GM23338 (cell line): ENCODE measurements around the gene SPTB. TPM values are rescaled to one million over a fixed set of nuclear protein-coding genes. Genes with fewer than 3 reads are reported as not detected.

Experiments used
- ATAC-seq: fragments of 200-7000 bp; cut with Tn5 transposase; 3 replicates; pipeline ENCODE4 v1.9.1; 2020
- DNase-seq: peaks from one replicate; pipeline ENCODE4 v3.0.0-alpha.2; 2015; ENCODE audit warnings: low spot score
- H2AFZ ChIP-seq: fragments of 200-600 bp; sonication (generic); 2 replicates; pipeline ENCODE4 v1.8.0; 2016; ENCODE audit warnings: antibody characterized with exemption, mild to moderate bottlenecking, moderate library complexity
- H3F3A ChIP-seq: fragments of 200-600 bp; sonication (generic); replicated peaks from 2 replicates; pipeline ENCODE4 v1.8.0; 2017; ENCODE audit warnings: antibody characterized with exemption, mixed run types, low read depth
- H3K27ac ChIP-seq: fragments of 200-600 bp; sonication (generic); 2 replicates; pipeline ENCODE4 v1.6.1; 2016; ENCODE audit warnings: low read depth
- H3K27me3 ChIP-seq: fragments of 200-600 bp; sonication (generic); 2 replicates; pipeline ENCODE4 v1.8.0; 2016; ENCODE audit warnings: mild to moderate bottlenecking, mixed run types, moderate library complexity; ENCODE audit not compliant: insufficient read depth
- H3K36me3 ChIP-seq: fragments of 200-600 bp; sonication (generic); 2 replicates; pipeline ENCODE4 v1.8.0; 2016; ENCODE audit warnings: mild to moderate bottlenecking; ENCODE audit not compliant: insufficient read depth
- H3K4me1 ChIP-seq: fragments of 200-600 bp; sonication (generic); 2 replicates; pipeline ENCODE4 v1.8.0; 2016; ENCODE audit warnings: mild to moderate bottlenecking, moderate library complexity; ENCODE audit not compliant: insufficient read depth
- H3K4me2 ChIP-seq: fragments of 200-600 bp; sonication (generic); 2 replicates; pipeline ENCODE4 v1.7.1; 2017; ENCODE audit warnings: mixed run types
- H3K4me3 ChIP-seq: fragments of 200-600 bp; sonication (generic); 2 replicates; pipeline ENCODE4 v1.6.1; 2016; ENCODE audit warnings: mixed run types
- H3K79me2 ChIP-seq: fragments of 200-600 bp; sonication (generic); replicated peaks from 2 replicates; pipeline ENCODE4 v1.8.0; 2017; ENCODE audit warnings: mild to moderate bottlenecking; ENCODE audit not compliant: insufficient read depth
- H3K9me2 ChIP-seq: fragments of 200-600 bp; sonication (generic); 2 replicates; pipeline ENCODE4 v1.8.0; 2017; ENCODE audit not compliant: insufficient read depth
- H4K20me1 ChIP-seq: fragments of 200-600 bp; sonication (generic); replicated peaks from 2 replicates; pipeline ENCODE4 v1.8.0; 2017; ENCODE audit warnings: mild to moderate bottlenecking; ENCODE audit not compliant: insufficient read depth
- H3K27ac Mint-ChIP-seq: 2 replicates; pipeline ENCODE4 v1.8.0; 2020; ENCODE audit warnings: inconsistent platforms, mild to moderate bottlenecking, moderate library complexity, mixed read lengths
- H3K27me3 Mint-ChIP-seq: 3 replicates; pipeline ENCODE4 v1.8.0; 2022; ENCODE audit warnings: low read depth, mild to moderate bottlenecking, moderate library complexity, mixed read lengths, inconsistent platforms; ENCODE audit not compliant: insufficient read depth, poor library complexity
- H3K36me3 Mint-ChIP-seq: 3 replicates; pipeline ENCODE4 v1.8.0; 2021; ENCODE audit warnings: low read depth, mild to moderate bottlenecking, inconsistent platforms, moderate library complexity, mixed read lengths
- H3K4me1 Mint-ChIP-seq: 3 replicates; pipeline ENCODE4 v1.8.0; 2020; ENCODE audit warnings: mild to moderate bottlenecking, inconsistent platforms, mixed read lengths
- H3K4me3 Mint-ChIP-seq: 3 replicates; pipeline ENCODE4 v1.8.0; 2021; ENCODE audit warnings: moderate library complexity, mild to moderate bottlenecking, inconsistent platforms, mixed read lengths
- H3K9me3 Mint-ChIP-seq: 3 replicates; pipeline ENCODE4 v1.8.0; 2020; ENCODE audit warnings: moderate library complexity, mild to moderate bottlenecking, inconsistent platforms, mixed read lengths
- CREB1 ChIP-seq: fragments of 250-450 bp; sonication (Bioruptor Pico); IDR thresholded peaks from 2 replicates; pipeline ENCODE4 v1.5.0; 2020; ENCODE audit warnings: low read depth, mild to moderate bottlenecking, moderate library complexity
- CTCF ChIP-seq, 2 experiments: fragments of 200-600 bp in 1 of 2; sonication (generic) in 1 of 2; conservative IDR thresholded peaks; 2 replicates each; pipeline versions ENCODE4 v1.5.1 to v1.6.1; 2016 to 2017; ENCODE audit warnings: antibody characterized with exemption in 2 of 2, low read depth in 2 of 2, mild to moderate bottlenecking in 2 of 2, moderate library complexity in 1 of 2
- ETS1 ChIP-seq: IDR thresholded peaks from 2 replicates; pipeline ENCODE4 v1.6.1; 2016; ENCODE audit warnings: antibody characterized with exemption
- JUNB ChIP-seq: IDR thresholded peaks from one replicate; pipeline ENCODE4 v1.6.1; 2016; ENCODE audit warnings: antibody characterized with exemption; ENCODE audit not compliant: unreplicated experiment
- REST ChIP-seq: IDR thresholded peaks from one replicate; pipeline ENCODE4 v1.6.1; 2018; ENCODE audit warnings: antibody characterized with exemption; ENCODE audit not compliant: unreplicated experiment
- STAT1 ChIP-seq: IDR thresholded peaks from one replicate; pipeline ENCODE4 v1.6.1; 2016; ENCODE audit warnings: antibody characterized with exemption; ENCODE audit not compliant: unreplicated experiment
- polyA plus RNA-seq: library from polyadenylated mRNA; unstranded; fragments of >200 nt; fragmentation: Nextera tagmentation; extraction: Ambion mirVana; gene quantifications from 2 replicates; pipeline ENCODE4 v1.2.1, GENCODE V29; 2016
- total RNA-seq: library from RNA; depleted of rRNA; stranded (reverse); fragments of >200 nt; shearing (Covaris generic); gene quantifications from 2 replicates; pipeline ENCODE4 v1.2.3, GENCODE V29; 2014

SPTB gene
- total and polyA plus RNA-seq, 2 experiments from 2014 or later: 1.1 to 1.9 TPM

GRCh38 chr14:64765740-64766302 lies 113.9 kb downstream of the SPTB start:
- H3K4me1 Mint-ChIP-seq: peaks cover 63% of the 10 kb centered on the region
- H3K27ac Mint-ChIP-seq: no peak overlapping the region

GRCh38 chr14:64764641-64765520 lies 114.8 kb downstream of the SPTB start:
- ATAC-seq: peak; percentile 59
- DNase-seq: peak; percentile 86
- H3F3A ChIP-seq: peaks cover 10% of the 10 kb centered on the region; the same call in 1 of the 2 replicates
- no peaks in the 10 kb centered on the region for H3K27me3 ChIP-seq
- H3K27ac ChIP-seq: no peak overlapping the region
- H3K36me3 ChIP-seq: no peaks in the 10 kb centered on the region
- Mint-ChIP-seq H3K9me3 (no peaks in the 10 kb centered on the region), H3K27me3 (peaks cover 13% of the 10 kb centered on the region), H3K36me3 (no peaks in the 10 kb centered on the region; the same call in 2 of the 3 replicates), H3K4me1 (peaks cover 68% of the 10 kb centered on the region), H3K27ac (no peak overlapping the region), H3K4me3 (peak overlapping the region; percentile 56)
- H3K4me1 ChIP-seq: peaks cover 28% of the 10 kb centered on the region; the same call in 1 of the 2 replicates
- peak overlapping the region; percentile 78 for H3K4me2 ChIP-seq
- no peaks in the 10 kb centered on the region for H3K9me2 ChIP-seq
- H2AFZ ChIP-seq: peak overlapping the region; percentile 70
- TF ChIP-seq CTCF (conservative IDR thresholded peaks at IDR 0.05; ENCODE audit: low read depth in 2 of 2) (peak; percentile 69 to 97), STAT1 (no peak), REST (no peak), JUNB (no peak), ETS1 (no peak), CREB1 (CRISPR knock-in tag) (peak; percentile 60)
- H4K20me1 ChIP-seq: no peaks in the 10 kb centered on the region
- peak overlapping the region; percentile 43 for H3K4me3 ChIP-seq
- no peaks in the 10 kb centered on the region for H3K79me2 ChIP-seq

More at GRCh38 chr14:64765740-64766302, 113.9 kb downstream of the SPTB start:
- peaks cover 28% of the 10 kb centered on the region; the same call in 1 of the 2 replicates for H3K4me1 ChIP-seq
- no peak overlapping the region for H3K4me3 ChIP-seq
- H3K27me3 ChIP-seq: no peaks in the 10 kb centered on the region
- DNase-seq (no peak), ATAC-seq (no peak)
- H3K9me2 ChIP-seq: no peaks in the 10 kb centered on the region
- H3K4me2 ChIP-seq: no peak overlapping the region
- Mint-ChIP-seq H3K4me3 (no peak overlapping the region), H3K36me3 (no peaks in the 10 kb centered on the region), H3K9me3 (no peaks in the 10 kb centered on the region), H3K27me3 (peaks cover 6% of the 10 kb centered on the region)
- no peaks in the 10 kb centered on the region for H4K20me1 ChIP-seq
- no peaks in the 10 kb centered on the region for H3K36me3 ChIP-seq
- peaks cover 10% of the 10 kb centered on the region; the same call in 1 of the 2 replicates for H3F3A ChIP-seq
- no peak overlapping the region for H3K27ac ChIP-seq
- no peak overlapping the region for H2AFZ ChIP-seq
- H3K79me2 ChIP-seq: no peaks in the 10 kb centered on the region
- no peak for TF ChIP-seq CREB1 (CRISPR knock-in tag)
- TF ChIP-seq JUNB: no peak
